Measurements from ENCODE around the gene CPXCR1.

GRCh38 chrX:88746925-88747324, at the start of gene CPXCR1:
- TF ChIP-seq CTCF (IDR thresholded peaks at IDR 0.05; ENCODE audit: borderline replicate concordance, extremely low read depth, low read length, poor library complexity, severe bottlenecking) (no peak), EZH2 (IDR thresholded peaks at IDR 0.05; ENCODE audit: borderline replicate concordance, low read depth, low read length, severe bottlenecking) (no peak)

All from DND-41 (cell line).